Measurements from ENCODE around the gene ZNF778.

Gene ZNF778

GRCh38 chr16:89216315-89217137 lies 977 bp upstream of the ZNF778 start:
- peak; percentile 66 for TF ChIP-seq CTCF (IDR thresholded peaks at IDR 0.05; ENCODE audit: low read depth, low read length, missing control alignments)

DNA sequence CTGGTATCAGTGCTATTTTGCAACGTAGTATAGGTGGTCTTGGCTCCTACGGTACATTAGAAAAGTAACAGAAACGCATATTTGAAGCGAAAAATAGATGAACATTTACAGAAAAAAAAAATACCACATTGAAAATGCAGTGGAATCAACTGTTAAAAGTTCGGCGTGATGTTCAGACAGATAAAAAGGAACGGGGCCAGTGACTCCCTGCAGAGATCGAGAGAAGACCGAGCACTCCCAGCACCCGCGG lies 440 bp upstream of the ZNF778 start:
- H3K4me3 ChIP-seq (replicated peaks; ENCODE audit: low read depth, low read length), result peak overlapping the region; percentile 96
- no peak for TF ChIP-seq CTCF (IDR thresholded peaks at IDR 0.05; ENCODE audit: low read depth, low read length, missing control alignments)

More at GRCh38 chr16:89216315-89217137, 977 bp upstream of the ZNF778 start:
- H3K4me3 ChIP-seq (replicated peaks; ENCODE audit: low read depth, low read length), result peak overlapping the region; percentile 96
- DNase-seq (ENCODE audit: extremely low read depth, low read depth), result peak; percentile 52

DNA sequence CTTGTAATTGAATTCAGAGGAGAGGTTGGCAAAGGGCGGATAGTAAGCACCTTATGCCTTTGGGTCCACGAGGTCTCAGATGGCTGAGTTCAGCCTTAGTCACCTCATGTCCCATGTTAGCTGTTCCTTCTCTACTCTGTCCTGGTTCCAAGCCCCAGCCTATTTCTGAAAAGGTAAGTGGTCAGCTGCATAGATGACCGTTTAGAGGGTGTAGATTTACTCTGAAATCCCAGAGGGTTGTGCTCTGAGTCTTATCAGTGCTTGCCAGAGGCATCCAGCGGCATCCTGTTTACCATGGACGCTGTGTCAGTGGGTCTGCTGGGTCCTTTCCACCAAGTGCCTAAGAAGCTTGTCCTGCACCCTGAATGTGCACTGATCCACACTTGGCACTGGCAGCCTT lies 1.9 kb downstream of the ZNF778 start:
- DNase-seq (ENCODE audit: extremely low read depth, low read depth), result no peak
- TF ChIP-seq CTCF (IDR thresholded peaks at IDR 0.05; ENCODE audit: low read depth, low read length, missing control alignments), result no peak

More for the DNA sequence above, 440 bp upstream of the ZNF778 start:
- no peak for DNase-seq (ENCODE audit: extremely low read depth, low read depth)

DNA sequence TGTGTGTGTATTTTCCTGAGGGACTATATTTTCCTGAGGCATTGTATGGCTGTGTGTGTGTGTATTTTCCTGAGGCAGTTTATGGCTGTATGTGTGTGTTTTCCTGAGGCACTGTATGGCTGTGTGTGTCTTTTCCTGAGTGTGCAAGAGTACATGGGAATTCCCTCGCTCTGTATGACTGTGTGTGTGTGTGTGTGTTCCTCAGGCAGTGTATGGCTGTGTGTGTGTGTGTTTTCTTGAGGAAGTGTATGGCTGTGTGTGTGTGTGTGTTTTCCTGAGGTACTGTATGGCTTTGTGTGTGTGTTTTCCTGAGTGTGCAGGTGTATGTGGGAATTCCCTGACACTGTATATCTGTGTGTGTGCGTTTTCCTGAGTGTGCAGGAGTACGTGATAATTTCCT lies 4.1 kb downstream of the ZNF778 start:
- TF ChIP-seq CTCF (IDR thresholded peaks at IDR 0.05; ENCODE audit: low read depth, low read length, missing control alignments), result no peak
- no peak overlapping the region for H3K4me3 ChIP-seq (replicated peaks; ENCODE audit: low read depth, low read length)
- no peak for DNase-seq (ENCODE audit: extremely low read depth, low read depth)

More for the DNA sequence above, 1.9 kb downstream of the ZNF778 start:
- H3K4me3 ChIP-seq (replicated peaks; ENCODE audit: low read depth, low read length), result no peak overlapping the region

DNA sequence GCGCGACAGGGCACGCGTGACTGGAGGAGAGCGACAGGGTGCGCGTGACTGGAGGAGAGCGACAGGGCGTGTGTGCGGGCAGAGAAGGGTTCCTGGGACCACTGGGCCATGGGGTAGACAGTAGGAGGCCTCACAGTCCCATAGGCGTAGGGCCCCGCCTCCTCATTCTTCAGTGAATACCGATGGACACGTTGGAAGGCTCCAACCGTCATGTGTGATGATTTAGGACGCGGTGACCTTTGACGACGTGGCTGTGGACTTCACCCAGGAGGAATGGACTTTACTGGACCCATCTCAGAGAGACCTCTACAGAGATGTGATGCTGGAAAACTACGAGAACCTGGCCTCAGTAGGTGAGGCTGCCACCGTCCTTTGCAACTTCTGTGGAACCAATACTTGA lies 5.4 kb downstream of the ZNF778 start:
- no peak for DNase-seq (ENCODE audit: extremely low read depth, low read depth)
- H3K4me3 ChIP-seq (replicated peaks; ENCODE audit: low read depth, low read length), result no peak overlapping the region
- no peak for TF ChIP-seq CTCF (IDR thresholded peaks at IDR 0.05; ENCODE audit: low read depth, low read length, missing control alignments)

GRCh38 chr16:89224665-89225064 lies 7.2 kb downstream of the ZNF778 start:
- no peak for DNase-seq (ENCODE audit: extremely low read depth, low read depth)
- no peak for TF ChIP-seq CTCF (IDR thresholded peaks at IDR 0.05; ENCODE audit: low read depth, low read length, missing control alignments)
- H3K4me3 ChIP-seq (replicated peaks; ENCODE audit: low read depth, low read length), result no peak overlapping the region

DNA sequence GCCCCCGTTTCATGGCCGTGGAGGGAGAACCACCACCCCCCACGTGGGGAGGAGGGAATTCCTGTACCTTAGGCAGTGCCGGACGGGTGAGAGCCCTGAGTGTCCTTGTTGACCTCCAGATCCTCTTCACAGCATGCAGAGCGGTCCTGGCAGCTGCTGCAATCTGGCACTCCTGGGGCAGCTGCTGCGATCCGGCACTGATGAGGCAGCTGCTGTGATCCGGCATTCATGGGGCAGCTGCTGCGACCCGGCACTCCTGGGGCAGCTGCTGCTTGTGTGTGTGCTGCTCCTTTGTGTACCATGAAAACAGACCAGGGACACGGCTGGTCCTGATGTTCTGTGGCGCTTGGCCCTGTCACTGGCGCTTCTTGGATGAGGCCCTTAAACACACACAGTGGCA lies 12.8 kb downstream of the ZNF778 start:
- no peak for DNase-seq (ENCODE audit: extremely low read depth, low read depth)
- TF ChIP-seq CTCF (IDR thresholded peaks at IDR 0.05; ENCODE audit: low read depth, low read length, missing control alignments), result no peak
- H3K4me3 ChIP-seq (replicated peaks; ENCODE audit: low read depth, low read length), result no peak overlapping the region
